Stimulated activated CD8-positive, alpha-beta memory T cell treated with anti-CD3 and anti-CD28 coated beads, Interleukin-12 subunit alpha, Interleukin-12 subunit beta, amount 100 ng/mL, for 4 hours (primary cell): ENCODE results near the gene RAB36.

ENCODE experiments used
- DNase-seq: peaks from one replicate; pipeline ENCODE4 v3.0.0-alpha.2; 2020; ENCODE audit warnings: low read depth

The RAB36 gene

DNA sequence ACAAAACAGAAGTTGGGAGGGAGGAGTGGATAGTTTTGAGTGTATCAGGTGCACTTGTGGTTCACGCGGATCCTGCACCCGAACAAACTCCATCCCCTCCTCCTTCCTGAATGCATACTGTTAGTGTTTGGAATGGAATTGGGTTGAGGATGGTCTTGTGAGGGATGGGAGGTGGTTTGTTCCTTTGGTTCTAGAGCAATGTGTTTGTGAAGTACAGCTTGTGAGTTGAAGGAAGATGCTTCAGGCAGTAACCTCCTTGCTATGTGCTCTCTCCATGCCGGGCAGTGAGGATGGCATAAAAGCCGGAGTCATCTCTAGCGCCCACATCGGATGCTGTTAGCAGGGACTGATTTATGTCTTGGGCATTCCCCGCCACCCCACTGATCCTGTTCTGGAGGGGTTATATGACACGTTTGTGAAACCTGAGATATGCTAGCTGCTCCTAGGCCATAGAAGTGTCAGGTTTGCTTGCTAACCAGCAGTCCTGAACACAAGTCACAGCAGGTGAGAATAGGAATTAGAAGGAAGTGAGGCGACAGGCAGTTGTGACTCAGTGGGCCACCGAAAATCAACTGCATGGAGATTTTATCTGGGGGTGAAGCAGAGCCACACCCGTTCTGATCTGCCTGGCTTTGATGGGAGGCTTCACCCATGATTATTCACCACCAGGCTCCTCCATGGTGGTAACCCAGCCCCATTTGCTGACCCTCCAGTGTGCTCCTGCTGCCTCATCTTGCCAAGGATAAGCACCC lies 37.2 kb downstream of the RAB36 start:
- no peak for DNase-seq

DNA sequence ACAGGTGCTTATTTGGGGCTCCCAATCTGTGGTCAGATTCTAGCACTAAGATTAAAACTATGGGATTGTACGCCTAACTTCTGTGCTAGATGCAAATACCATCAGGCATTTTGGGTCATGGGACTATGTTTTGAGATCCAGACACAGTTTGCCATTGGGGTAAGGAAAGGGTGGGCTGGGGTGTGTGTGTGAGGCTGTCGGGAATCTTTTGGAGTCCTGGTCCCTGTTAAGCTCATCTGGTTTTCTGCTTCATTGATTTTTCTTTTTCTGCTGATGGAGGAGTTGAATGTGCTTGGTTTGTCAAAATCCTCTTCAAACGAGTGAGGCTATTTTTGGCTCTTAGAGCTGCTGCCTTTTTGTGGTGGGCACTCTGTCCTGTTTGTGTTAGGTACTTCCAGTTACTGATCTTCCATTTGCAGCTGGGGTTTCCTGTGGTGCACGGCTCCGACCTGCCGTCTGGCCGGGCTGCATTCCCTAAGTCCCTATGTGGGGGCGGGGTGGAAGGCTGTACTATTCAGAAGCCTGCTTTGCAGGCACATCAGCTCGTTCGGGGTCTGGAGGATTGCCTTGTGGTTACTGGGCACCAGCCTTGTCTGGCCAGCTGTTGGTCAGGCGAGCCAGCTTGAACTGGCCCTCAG lies 37.9 kb downstream of the RAB36 start:
- DNase-seq, result no peak

DNA sequence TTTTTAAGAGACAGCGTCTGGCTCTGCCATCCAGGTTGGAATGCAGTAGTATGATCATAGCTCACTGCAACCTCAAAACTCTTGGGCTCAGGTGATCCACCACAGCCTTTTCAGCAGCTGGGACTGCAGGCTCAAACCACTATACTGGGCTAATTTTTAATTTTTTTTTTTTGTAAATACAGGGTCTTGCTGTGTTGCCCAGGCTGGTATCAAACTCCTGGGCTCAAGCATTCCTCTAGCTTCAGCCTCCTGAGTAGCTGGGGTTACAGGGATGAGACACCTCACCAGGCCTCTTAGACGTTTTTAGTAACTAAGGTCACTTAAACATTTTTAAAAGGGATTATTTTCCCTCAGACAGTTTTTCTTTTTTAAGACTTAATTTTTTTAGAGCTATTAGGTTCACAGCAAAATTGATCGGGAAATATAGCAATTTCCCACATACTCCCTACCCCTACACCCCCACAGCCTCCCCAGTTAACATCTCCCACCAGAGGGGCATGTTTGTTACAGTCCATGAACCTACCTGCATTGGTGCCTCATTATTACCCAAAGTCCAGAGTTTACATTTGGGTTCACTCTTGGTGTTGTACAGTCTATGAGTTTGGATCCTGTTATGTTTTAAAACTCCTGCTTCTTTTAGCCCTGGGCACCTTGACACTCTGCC lies 39.0 kb downstream of the RAB36 start:
- DNase-seq, result no peak

GRCh38 chr22:23184764-23185113 lies 39.5 kb downstream of the RAB36 start:
- DNase-seq, result no peak

- no peak for DNase-seq
Observed at GRCh38 chr22:23187211-23187610, 41.9 kb downstream of the RAB36 start.

DNA sequence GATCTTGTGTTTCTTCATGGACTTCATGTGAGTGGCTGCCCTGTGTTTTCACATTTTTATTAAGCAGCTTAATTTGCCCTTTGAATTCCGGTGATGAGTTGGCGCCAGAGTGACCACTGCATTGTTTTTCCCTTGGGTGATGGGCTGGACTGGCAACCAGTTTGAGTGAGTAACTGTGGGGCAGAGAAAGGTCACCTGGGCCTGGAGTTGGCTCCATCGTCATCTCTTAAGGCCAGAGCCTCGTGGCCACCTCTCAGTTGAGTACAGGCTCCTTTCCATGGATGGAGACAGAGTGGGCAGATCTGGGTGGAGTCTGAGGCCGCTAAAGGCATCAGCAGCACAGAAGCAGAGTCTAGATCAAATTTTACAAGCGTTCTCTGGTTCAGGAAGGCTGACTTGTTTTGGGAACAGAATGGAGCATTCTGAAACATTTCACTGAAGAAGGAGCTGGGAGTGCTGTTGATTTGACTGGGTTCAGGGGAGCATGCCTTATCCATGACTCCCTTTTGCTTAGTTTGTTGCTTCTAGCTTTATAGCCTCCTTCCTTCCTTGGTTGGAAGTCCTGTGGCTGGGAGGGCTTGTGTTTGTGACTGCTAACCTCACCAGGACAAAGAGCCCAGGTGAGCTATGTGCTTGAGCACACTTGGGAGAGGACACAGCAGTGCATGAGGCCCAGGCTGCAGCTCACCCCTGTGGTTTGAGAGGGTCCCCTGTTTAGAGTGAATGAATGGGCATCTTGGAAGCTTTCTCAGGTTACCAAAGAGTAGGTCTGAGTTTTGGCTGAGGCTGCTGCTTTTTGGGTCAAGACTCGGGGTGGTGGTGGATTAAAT lies 42.8 kb downstream of the RAB36 start:
- DNase-seq, result no peak

- DNase-seq, result no peak
Observed at GRCh38 chr22:23190526-23190925, 45.2 kb downstream of the RAB36 start.

GRCh38 chr22:23192133-23192532 lies 46.9 kb downstream of the RAB36 start:
- DNase-seq, result no peak

- DNase-seq, result no peak
Observed at GRCh38 chr22:23192558-23192957, 47.3 kb downstream of the RAB36 start.

DNA sequence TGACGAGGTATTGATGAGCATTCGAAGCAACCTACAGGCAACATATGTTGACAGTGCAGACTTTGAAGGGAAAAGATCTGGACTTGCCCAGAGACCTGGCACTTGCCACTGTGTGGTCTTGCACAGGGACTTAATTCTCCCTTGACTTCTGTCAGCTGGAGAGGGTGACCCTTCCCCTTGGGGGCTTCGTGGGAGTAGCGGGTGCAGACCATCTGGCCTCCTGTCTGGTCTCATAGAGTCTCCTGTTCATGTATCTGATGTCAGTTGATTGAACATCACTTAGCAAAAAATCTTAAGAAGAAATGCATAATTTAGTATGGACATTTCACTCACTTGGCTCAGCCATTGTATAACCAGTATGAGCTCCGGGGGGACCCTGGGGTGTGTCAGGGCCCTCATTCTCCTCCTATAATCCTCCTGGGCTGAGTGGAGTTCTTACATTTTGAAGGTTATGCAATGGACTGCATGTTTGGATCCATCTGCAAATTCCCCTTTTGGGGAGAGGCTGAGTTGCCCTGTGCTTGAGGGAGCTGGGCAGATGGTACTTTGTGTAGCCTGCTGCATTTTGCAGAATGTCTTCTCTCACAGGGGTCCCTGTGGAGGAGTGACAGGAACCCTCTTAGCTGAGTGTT lies 48.0 kb downstream of the RAB36 start:
- no peak for DNase-seq

DNA sequence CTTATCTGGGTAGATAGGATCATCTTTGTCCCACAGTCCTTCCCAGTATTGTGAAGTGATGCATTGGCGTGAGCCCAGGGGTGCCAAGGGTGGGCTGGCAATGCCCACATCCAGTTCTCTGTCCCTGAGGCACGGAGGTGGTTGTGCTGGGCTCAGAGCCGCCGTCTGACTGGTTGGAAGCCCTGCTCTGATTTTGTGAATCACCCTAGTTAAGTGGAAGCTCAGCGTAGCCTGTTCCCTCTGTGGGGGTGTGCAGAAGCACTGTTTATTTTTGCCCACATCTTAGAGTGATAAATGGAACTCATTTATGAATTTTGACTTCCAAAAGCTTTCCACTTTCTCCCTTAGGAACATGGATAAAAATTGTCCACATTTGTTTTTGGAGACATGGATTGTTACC lies 48.6 kb downstream of the RAB36 start:
- DNase-seq, result no peak

GRCh38 chr22:23196165-23196564 lies 50.9 kb downstream of the RAB36 start:
- no peak for DNase-seq

- DNase-seq, result no peak
Observed at GRCh38 chr22:23197836-23198235, 52.6 kb downstream of the RAB36 start.

DNA sequence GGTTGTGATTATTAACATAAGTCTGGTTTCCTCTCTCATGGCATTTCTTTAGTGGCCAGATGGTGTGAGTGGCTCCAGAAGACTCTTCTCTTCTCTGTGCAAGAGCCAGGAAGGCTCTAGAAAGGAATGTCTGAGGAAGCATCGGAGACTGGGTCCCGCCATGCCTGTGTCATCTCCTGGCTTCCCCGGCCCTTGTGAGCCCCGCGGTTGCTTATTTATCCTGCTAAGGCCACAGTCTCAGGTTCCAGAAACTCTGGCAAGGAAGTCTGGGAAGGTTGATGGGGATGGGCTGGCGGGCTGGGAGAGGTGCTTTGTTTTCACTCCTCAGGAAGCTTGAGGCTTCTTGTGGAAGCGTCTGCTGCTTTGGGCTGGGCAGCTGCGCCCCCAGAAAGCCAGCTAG lies 53.9 kb downstream of the RAB36 start:
- DNase-seq, result no peak

DNA sequence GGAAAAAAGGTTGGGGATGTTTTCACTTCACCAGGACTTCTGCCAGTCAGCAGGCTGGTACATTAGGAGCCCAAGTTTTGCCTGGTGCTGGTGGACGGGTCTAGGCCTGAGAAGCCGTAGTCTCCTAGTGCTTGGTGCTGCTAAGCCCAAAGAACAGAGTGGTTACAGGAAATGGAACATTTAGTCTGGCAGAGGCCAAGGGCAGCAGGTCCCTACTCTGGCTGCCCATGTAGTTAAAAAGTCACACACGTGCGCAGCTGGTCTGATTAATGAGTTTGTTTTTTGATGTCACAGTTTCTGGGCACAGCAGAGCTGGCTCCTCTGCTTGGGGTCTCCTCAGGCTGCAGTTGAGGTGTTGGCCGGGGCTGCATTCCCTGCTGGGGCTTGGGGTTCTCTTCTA lies 55.6 kb downstream of the RAB36 start:
- no peak for DNase-seq

DNA sequence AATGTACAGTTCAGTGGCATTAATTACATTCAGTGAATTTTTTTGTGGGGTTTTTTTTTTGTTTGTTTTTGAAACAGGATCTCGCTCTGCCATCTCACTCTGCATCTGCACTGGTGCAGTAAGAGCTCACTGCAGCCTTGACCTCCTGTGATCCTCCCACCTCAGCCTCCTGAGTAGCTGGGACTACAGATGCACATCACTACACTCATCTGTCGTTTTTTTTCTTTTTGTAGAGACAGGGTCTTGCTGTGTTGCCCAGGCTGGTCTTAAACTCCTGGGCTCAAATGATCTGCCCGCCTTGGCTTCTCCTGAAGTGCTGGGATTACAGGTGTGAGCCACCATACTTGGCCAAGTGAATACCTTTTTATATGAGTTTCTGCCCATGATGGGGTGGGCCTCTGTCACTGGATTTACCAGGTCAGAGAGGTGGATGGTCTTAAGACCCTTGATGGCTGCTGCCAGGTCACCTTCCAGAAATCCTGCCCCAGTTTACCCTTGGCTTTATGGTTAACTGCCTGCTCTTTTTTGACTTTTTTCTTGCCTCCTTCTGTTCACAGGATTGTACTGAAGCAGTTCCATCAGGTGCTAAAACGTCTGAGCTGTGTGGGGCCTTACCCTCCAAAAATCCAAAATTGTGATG lies 57.7 kb downstream of the RAB36 start:
- no peak for DNase-seq

DNA sequence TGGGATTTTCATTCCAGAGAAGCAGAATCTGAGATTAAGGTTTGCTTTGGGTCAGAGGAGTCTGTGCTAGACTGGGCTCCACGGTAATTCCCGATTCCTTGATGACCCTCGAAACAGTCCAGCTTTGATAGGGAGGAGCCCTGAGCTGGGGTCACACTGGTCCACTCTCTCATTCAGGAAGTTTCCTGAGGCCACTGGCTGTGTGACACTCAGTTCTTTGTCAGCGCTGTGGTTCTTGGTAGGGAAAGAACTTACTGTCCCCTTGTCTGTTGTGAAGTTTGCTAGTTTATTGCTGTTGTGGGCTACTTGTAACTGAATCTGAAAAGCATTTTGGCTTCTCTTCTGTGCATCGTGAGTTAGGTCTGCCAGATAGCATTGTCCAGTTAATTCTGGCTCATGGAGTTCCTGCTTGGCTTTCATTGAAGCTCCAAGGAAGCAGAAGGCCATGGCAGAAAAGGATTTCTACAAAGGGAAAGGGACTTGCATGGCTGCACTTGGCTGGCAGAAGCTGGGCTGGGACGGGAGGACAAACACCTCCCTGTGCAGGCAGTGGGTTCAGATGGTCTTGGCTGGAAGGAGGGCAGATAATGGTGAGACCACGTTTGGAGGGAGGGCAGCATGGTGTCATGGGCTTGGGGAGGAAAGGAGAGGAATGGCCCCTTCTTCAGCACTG lies 58.3 kb downstream of the RAB36 start:
- no peak for DNase-seq

- no peak for DNase-seq
Observed at GRCh38 chr22:23204125-23204488, 58.8 kb downstream of the RAB36 start.

- no peak for DNase-seq
Observed at GRCh38 chr22:23204541-23205157, 59.4 kb downstream of the RAB36 start.

DNA sequence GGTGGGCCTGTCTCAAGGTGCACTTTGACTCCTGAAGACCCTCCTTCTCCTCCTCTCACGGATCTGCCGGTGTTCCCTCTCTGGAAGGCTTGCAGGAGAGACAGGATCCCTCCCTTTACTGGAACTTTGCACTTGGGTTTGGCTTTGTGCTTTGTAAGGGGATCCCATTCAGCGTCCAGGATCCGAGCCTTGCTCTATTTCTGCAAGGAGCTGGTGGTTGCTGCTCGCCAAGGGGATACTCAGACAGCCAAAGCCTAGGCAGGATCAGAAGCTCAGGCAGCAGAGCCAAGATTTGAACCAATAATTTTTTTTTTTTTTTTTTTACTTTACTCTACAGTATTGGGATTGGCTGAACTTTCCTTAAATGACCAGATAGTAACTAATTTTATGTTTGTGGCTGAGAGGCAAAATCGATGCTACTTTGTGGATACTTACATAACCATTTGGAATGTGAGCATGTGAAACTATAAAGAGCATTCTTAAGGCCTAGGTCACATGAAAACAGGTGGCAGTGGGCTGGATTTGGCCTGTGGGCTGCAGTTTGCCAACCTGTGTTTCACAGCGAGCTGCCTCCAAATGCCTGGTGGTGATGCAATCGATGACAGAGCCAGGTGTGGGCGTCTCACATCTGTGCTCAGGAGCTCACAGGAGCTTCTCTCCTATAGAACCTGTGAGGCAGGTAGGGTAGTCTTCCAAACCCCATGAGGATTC lies 60.2 kb downstream of the RAB36 start:
- DNase-seq, result no peak
